Activated CD4-positive, alpha-beta T cell treated with anti-CD3 and anti-CD28 coated beads, Interleukin-2, amount 50 U/mL, for 48 hours (primary cell): Measurements from ENCODE around the gene APOBEC4.

Experiments used
- DNase-seq, 2 experiments: peaks; one replicate each; pipeline ENCODE4 v3.0.0-alpha.2; 2020

The APOBEC4 gene

GRCh38 chr1:183674886-183675285 lies 21.8 kb upstream of the APOBEC4 start:
- DNase-seq = no peak

- DNase-seq = no peak
Measured at GRCh38 chr1:183674339-183674738, 21.2 kb upstream of the APOBEC4 start.

DNA sequence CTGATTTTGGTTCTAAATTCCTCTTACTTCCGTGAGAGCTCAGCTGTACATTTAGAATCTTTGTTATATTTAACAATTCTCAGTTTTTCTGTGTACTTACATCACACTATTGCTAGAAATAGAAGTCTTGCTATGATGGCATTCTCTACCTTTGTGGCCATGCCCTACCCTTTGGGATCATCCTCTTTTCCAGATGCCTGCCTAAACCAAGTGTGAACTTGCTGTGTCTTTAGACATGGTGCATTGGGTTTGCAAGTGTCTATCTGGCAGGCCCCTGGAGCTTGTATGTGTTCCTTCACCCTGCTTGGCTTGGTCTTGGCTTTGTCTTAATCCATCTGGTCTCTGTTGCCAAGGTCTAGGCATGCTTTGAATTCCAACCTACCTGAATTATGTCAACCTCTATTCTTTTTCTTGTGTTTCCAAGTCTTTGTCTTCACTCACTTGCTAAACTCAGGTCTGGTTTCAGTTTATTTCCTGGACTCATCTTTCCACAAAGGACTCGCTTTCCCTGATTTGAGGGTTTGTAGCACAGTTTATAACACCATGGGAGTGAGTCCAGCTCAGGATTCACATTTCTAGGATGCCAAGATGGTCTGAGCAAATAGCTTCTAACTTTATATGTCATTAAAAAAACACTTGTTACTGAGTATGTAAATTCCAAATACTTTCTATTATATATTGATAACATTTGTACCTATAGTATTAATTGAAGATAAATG lies 20.6 kb upstream of the APOBEC4 start:
- DNase-seq = no peak

DNA sequence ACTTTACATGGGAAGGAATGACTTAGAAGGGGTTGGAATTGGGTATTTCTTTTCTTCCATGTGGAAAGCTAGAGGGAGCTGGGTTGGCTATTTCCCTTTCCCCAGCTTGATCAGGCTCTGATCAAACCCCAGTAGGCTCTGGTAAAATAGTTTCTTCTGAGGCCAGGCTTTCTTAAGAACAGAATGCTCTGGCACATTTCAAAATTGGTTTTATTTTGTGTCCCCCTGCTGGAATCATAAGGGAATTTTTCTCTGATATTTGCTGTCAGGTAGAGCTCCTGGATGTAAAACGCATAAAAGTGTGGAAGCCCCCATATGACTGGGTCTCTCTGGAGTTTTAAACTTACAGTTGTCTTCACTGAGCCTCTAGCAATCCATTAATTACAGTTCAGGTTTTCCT lies 17.1 kb upstream of the APOBEC4 start:
- DNase-seq = no peak

DNA sequence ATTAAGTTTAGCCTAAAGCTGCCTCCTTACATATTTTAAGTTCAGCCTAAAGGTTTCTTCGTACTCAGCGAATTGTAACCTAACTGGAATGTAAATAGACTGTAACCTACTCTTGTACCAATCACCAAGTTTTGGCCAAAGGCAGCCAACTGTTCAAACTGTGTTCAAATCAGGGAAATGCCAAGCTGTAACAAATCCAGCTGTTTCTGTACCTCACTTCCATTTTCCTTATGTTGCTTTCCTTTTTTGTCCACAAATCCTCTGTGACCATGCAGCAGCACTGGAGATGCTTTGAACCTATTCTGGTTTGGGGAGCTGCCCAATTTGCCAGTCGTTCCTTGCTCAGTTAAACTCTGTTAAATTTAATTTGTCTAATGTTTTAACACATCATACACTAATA lies 3.2 kb upstream of the APOBEC4 start:
- no peak for DNase-seq

DNA sequence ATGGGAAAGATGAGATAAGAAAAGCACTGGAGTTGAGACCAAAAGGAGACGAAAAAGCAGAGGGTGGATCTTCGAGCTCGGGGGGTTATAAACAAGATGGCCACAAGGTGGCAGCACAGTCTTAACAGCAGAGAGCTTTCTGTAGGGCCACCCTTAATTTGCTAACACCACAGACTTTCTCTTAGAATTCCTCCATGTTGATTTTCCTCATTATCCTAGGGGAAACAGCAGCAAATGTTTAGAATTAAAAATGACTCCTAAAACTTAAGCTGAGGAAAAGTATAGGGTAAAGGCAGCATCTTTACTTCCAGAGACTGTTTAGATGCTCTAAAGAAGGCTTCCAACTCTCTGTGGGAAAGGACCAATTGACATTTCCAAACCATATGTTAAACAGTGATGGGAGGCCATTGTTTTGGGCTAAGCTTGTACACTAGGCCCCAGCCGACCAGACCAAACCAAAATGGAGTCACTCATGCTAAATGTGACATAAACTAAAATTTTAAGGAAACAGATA lies 2.5 kb upstream of the APOBEC4 start:
- DNase-seq = peak; percentile 79 to 84

DNA sequence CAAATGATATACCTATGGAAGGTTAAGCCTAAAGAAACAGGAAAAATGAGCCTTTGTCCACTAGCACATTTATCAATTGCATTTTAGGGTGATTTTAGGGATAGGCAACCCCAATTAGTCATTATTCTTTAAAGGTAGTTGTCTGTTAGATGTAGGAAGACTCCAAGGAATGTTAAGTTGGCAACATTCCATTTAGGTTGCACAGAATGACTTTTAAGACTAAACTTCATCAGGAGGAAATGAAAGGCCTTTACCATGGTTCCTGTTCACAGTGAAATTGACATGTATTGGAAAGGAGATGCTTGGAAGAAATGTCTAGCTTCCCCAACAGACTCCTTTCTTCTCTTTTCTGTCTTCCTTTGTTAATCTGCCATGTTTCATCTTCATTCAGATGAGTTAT lies 1.6 kb upstream of the APOBEC4 start:
- no peak for DNase-seq

DNA sequence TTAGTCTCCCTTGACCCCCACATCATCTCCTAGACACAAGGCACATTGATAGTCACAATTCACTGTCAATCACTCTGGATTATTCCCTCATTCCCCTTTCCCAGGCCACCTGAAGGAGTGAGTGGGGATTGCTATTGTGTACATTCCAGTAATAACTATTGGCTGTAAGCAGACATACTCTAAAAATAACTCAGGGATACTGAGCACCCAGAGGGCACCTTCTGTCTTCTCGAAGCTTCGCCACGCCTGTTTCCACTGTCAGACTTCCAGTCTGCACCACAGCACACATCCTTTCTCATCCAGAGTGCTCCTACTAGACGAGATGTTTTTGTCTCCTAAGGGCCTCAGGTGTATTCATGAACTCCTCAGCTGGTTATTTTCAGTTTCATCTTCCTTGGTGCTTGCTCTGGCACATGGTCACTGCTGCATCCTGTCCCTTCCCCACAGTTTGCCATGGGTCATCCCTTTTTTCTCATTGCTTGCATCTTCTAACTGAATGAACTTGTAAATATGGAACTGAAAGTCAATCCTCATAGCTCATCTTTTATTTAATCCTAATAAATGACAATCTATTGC lies 848 bp upstream of the APOBEC4 start:
- no peak for DNase-seq

GRCh38 chr1:183653462-183653794 lies 312 bp upstream of the APOBEC4 start:
- DNase-seq = no peak

DNA sequence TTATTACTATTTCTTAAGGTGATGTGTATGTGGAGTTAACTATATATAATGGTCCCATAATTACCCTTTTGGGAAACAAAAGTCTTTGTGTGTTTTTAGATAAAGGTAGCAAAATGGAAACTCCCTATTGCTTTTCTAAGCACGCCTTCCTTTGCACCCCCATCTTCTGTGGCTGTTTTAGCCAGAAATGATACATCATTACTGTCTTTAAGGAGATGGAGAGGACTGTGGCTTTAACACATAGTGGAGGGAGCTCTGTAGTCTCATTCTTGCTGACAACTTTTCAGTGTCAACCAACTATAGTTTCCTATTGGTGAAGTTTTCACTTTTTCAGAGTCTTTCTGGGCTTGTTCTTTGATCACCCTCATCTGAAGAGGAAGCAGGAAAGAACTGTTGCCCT lies 1.0 kb downstream of the APOBEC4 start:
- DNase-seq = peak in 1 of 2 experiments; percentile 20

DNA sequence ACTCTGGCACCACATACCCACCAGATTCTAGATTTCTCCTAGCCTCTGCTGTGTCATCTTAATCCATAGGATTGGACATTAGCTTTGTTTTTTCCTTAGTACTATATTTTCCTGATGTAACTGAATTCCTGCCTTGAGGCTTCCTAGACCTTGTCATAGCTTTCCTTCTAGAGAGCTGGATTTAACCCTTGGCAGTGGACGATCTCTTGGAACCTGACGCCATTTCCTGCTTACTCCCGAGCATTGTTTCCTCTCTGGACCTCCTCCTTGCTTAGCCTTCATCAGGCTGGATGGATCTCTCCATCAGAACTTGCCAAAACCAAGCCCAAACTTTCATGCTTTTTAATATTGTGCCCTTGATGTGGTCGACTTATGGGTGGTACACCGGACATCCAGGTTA lies 1.5 kb downstream of the APOBEC4 start:
- no peak for DNase-seq

DNA sequence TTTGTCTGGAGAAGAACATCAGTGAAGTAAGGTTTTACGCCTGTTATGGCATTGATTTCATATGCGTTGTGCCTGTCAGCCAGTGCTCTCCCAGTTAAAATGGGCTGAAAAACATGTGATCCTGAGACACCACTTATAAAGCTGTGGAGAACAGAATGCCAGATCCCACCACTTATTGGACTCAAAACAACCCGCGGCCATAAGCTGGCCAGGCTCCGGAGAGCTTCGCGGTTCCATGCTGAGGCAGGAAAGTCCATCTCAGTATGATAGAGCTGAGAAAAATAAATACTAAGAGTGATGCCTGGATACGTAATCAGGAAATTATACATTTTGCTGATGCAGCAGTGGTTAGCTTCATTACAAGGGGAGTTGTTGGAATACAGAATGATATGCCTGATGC lies 5.1 kb downstream of the APOBEC4 start:
- no peak for DNase-seq

- DNase-seq = no peak
Measured at GRCh38 chr1:183646776-183647175, 6.3 kb downstream of the APOBEC4 start.

GRCh38 chr1:183645531-183645930 lies 7.6 kb downstream of the APOBEC4 start:
- DNase-seq = no peak

- no peak for DNase-seq
Measured at GRCh38 chr1:183642166-183642565, 10.9 kb downstream of the APOBEC4 start.

- DNase-seq = no peak
Measured at GRCh38 chr1:183640193-183640592, 12.9 kb downstream of the APOBEC4 start.

- DNase-seq = no peak
Measured at GRCh38 chr1:183638649-183639387, 14.3 kb downstream of the APOBEC4 start.

- no peak for DNase-seq
Measured at GRCh38 chr1:183636783-183637182, 16.3 kb downstream of the APOBEC4 start.

GRCh38 chr1:183636334-183636682 lies 16.8 kb downstream of the APOBEC4 start:
- DNase-seq = no peak

GRCh38 chr1:183635606-183636333 lies 17.3 kb downstream of the APOBEC4 start, which contains the start of gene ARPC5:
Gene ARPC5, minus strand, starts transcription at chr1:183635783. Its CDS starts 124 bp downstream, at chr1:183635659.
- DNase-seq = peak; percentile 98

- DNase-seq = peak; percentile 30 to 38
Measured at GRCh38 chr1:183635099-183635605, 18.0 kb downstream of the APOBEC4 start.

DNA sequence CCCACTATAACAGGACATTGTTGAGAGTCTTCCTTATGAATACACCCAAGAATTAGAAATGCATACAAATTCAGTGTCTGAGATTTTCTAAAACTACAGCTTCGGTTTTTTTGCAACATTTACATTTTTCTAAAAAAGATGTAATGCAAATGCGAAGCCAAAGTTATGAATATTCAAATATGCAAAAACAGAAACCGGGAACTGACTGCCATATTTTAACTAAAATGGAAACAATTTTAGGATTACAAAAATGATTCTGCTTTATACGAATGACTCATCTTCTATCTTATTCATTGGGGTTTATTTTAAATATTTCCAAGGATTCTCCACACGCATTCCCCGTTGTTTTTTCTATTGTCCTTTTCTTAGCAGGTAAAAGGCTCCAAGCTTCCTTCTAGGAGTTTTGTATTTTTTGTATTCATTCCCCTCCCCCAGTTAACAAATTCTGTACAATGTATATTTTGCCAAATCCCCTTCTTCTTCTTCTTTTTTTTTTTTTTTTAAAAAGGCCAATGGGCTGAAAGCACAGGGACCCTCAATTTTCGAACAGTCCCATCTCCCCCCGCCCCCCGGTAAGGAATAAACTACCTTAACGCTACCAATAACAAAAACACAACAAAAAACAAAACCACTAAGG lies 18.6 kb downstream of the APOBEC4 start:
- no peak for DNase-seq
